MCF 10A (cell line): ENCODE results near the gene INAVA. TPM values are rescaled to one million over a fixed set of nuclear protein-coding genes. Genes with fewer than 3 reads are reported as not detected.

Source experiments
- BruUV-seq: library from RNA; stranded (reverse); fragments of 400-500 nt; replicated peaks from 2 replicates; lab custom pipeline; 2021; lab: Mats Ljungman, UMichigan
- CTCF ChIA-PET: fragments of 300-600 bp; sonication (Branson Sonifier 250); formaldehyde crosslinking; extraction: SDS; loops from one replicate; lab custom pipeline; 2021; ENCODE audit warnings: antibody characterized with exemption, inconsistent platforms; lab: Yijun Ruan, JAX
- POLR2A ChIA-PET: fragments of 300-600, 350-650 bp; sonication (Branson Sonifier 250); formaldehyde crosslinking; extraction: SDS; loops from one replicate; lab custom pipeline; 2020; ENCODE audit warnings: antibody characterized with exemption, inconsistent platforms; lab: Yijun Ruan, JAX
- DNase-seq: peaks from one replicate; pipeline ENCODE4 v3.0.0-alpha.2; 2018; ENCODE audit not compliant: unreplicated experiment
- H3K27ac Mint-ChIP-seq: one replicate; pipeline ENCODE4 v1.8.0; 2022; ENCODE audit warnings: mild to moderate bottlenecking, low read depth, mixed read lengths; ENCODE audit not compliant: unreplicated experiment
- H3K27me3 Mint-ChIP-seq: one replicate; pipeline ENCODE4 v1.8.0; 2022; ENCODE audit warnings: mixed read lengths; ENCODE audit not compliant: insufficient read depth, unreplicated experiment
- H3K36me3 Mint-ChIP-seq: one replicate; pipeline ENCODE4 v1.8.0; 2022; ENCODE audit warnings: mild to moderate bottlenecking, moderate library complexity, mixed read lengths; ENCODE audit not compliant: insufficient read depth, unreplicated experiment
- H3K4me1 Mint-ChIP-seq: one replicate; pipeline ENCODE4 v1.8.0; 2022; ENCODE audit warnings: mixed read lengths; ENCODE audit not compliant: insufficient read depth, unreplicated experiment
- H3K4me3 Mint-ChIP-seq: one replicate; pipeline ENCODE4 v1.8.0; 2022; ENCODE audit warnings: mild to moderate bottlenecking, moderate library complexity, mixed read lengths; ENCODE audit not compliant: unreplicated experiment
- H3K9me3 Mint-ChIP-seq: one replicate; pipeline ENCODE4 v1.8.0; 2022; ENCODE audit warnings: mixed read lengths; ENCODE audit not compliant: unreplicated experiment
- CTCF ChIP-seq: fragments of 200-600 bp; IDR thresholded peaks from one replicate; pipeline ENCODE4 v1.8.0; 2022; ENCODE audit warnings: antibody characterized with exemption, mild to moderate bottlenecking; ENCODE audit not compliant: unreplicated experiment
- intact Hi-C: fragments of 100-400 bp; cut with micrococcal nuclease; formaldehyde crosslinking; loops from 2 replicates; pipeline ENCODE4 v1.14.1; 2022
- total RNA-seq: library from RNA; stranded (reverse); gene quantifications from 2 replicates; pipeline ENCODE4 v1.2.3, GENCODE V29; 2022

The INAVA gene
- total RNA-seq, 1 experiment from 2014 or later: 30.5 TPM

- DNase-seq: no peak
- H3K9me3 Mint-ChIP-seq: no peaks in the 10 kb centered on the region
- ChIA-PET CTCF (interaction anchor here (0.5 kb wide), 1 partner anchor 23 kb away, joined by 5 read pairs; no protein-coding TSS in a partner anchor), POLR2A (no interaction called here)
- no TSS peak for BruUV-seq
- no peaks in the 10 kb centered on the region for H3K4me1 Mint-ChIP-seq
- no peaks in the 10 kb centered on the region for H3K36me3 Mint-ChIP-seq
- H3K4me3 Mint-ChIP-seq: no peak overlapping the region
- TF ChIP-seq CTCF: no peak
- no peak overlapping the region for H3K27ac Mint-ChIP-seq
- H3K27me3 Mint-ChIP-seq: peaks cover 27% of the 10 kb centered on the region
- intact Hi-C loops: no loop called here
Observed at GRCh38 chr1:200873116-200873670, 21.5 kb upstream of the INAVA start.

- ChIA-PET CTCF (interaction anchor here (0.5 to 0.7 kb wide), 3 partner anchors 24 to 1398 kb away, joined by 3 to 5 read pairs (median 4); no protein-coding TSS in a partner anchor), POLR2A (no interaction called here)
- H3K4me3 Mint-ChIP-seq: no peak overlapping the region
- no TSS peak for BruUV-seq
- H3K36me3 Mint-ChIP-seq: no peaks in the 10 kb centered on the region
- no peak overlapping the region for H3K27ac Mint-ChIP-seq
- H3K9me3 Mint-ChIP-seq: no peaks in the 10 kb centered on the region
- intact Hi-C loops: no loop called here
- no peak for TF ChIP-seq CTCF
- H3K27me3 Mint-ChIP-seq: peaks cover 27% of the 10 kb centered on the region
- no peaks in the 10 kb centered on the region for H3K4me1 Mint-ChIP-seq
- no peak for DNase-seq
Observed at GRCh38 chr1:200873671-200874397, 20.9 kb upstream of the INAVA start.

GRCh38 chr1:200874694-200875093 is 20.0 kb upstream of the INAVA start:
- no peaks in the 10 kb centered on the region for H3K4me1 Mint-ChIP-seq
- intact Hi-C loops: no loop called here
- H3K9me3 Mint-ChIP-seq: no peaks in the 10 kb centered on the region
- POLR2A ChIA-PET: no interaction called here
- CTCF ChIA-PET: no interaction called here
- H3K27me3 Mint-ChIP-seq: peaks cover 27% of the 10 kb centered on the region
- H3K4me3 Mint-ChIP-seq: no peak overlapping the region
- H3K36me3 Mint-ChIP-seq: no peaks in the 10 kb centered on the region
- no peak overlapping the region for H3K27ac Mint-ChIP-seq
- no peak for TF ChIP-seq CTCF
- no TSS peak for BruUV-seq
- DNase-seq: no peak

GRCh38 chr1:200875416-200875815 is 19.3 kb upstream of the INAVA start:
- Mint-ChIP-seq H3K36me3 (no peaks in the 10 kb centered on the region), H3K9me3 (no peaks in the 10 kb centered on the region), H3K27ac (no peak overlapping the region), H3K27me3 (peaks cover 27% of the 10 kb centered on the region), H3K4me1 (no peaks in the 10 kb centered on the region), H3K4me3 (no peak overlapping the region)
- no TSS peak for BruUV-seq
- ChIA-PET CTCF (interaction anchor here (1.0 to 4.2 kb wide), 4 partner anchors 16 to 253 kb away, joined by 3 to 20 read pairs (median 4); no protein-coding TSS in a partner anchor), POLR2A (interaction anchor here (0.6 to 1.0 kb wide), 2 partner anchors 13 to 288 kb away, joined by 3 read pairs; no protein-coding TSS in a partner anchor)
- DNase-seq: no peak
- intact Hi-C loops: no loop called here
- no peak for TF ChIP-seq CTCF
